ENCODE measurements around the gene CXorf65.

CXorf65 gene

DNA sequence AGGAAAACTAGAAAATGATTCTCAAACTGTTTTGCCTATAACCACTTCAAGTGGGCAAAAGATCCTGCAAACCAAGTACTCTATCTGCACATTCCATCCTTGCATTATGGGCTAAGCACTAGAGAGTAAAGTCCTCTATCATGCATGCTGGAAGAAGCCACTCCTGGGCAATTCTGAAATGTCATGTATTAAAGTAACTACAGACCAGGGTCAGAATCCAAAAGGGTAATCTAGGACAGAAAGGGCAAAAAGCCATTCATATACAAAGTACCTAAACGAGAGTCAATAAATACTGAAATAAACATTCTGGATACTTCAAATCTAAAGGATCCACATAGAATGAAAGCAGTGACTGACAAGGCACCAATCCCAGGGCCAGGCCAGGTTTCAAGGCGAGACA lies 39.5 kb downstream of the CXorf65 start:
- DNase-seq (ENCODE audit: low read depth in 2 of 2), result no peak

DNA sequence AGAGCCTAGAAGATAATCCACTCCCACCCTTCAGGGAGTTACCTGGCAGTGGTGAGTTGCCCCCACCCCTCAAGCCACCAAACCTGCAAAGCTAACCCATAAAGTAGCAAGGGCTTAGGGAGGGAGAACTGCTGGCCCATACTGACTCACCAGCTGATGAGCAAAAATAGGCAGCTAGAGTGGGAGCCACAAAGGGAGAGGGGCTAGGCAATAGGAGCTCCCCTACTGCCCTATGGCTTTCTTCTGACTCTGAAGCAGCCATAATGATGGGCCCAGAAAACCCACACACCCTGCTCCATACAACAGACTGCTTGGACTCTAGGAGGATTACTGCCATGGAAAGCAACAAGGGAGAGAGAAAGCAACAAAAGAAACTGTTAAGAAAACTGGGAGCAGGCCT lies 46.4 kb downstream of the CXorf65 start:
- no peak for DNase-seq (ENCODE audit: low read depth in 2 of 2)

GRCh38 chrX:71057848-71058530 lies 48.6 kb downstream of the CXorf65 start:
- DNase-seq (ENCODE audit: low read depth in 2 of 2), result no peak

- DNase-seq (ENCODE audit: low read depth in 2 of 2), result no peak
Measured at GRCh38 chrX:71056867-71057266, 49.7 kb downstream of the CXorf65 start.

All from stimulated activated CD4-positive, alpha-beta T cell treated with anti-CD3 and anti-CD28 coated beads, Interleukin-1b, Interleukin-23, amount 100 ng/mL, for 4 hours (primary cell).